Kasumi-1 (cell line): ENCODE data around the gene FNDC11.
"Not testable (repeated sequence)": the region's sequence is repeated elsewhere in the genome, so short reads cannot be mapped to it uniquely, and the experiment has no call there.

ENCODE experiments used
- DNase-seq, 2 experiments: peaks; one replicate each; lab custom pipeline; 2025; lab: John Stamatoyannopoulos, UW

FNDC11 gene

DNA sequence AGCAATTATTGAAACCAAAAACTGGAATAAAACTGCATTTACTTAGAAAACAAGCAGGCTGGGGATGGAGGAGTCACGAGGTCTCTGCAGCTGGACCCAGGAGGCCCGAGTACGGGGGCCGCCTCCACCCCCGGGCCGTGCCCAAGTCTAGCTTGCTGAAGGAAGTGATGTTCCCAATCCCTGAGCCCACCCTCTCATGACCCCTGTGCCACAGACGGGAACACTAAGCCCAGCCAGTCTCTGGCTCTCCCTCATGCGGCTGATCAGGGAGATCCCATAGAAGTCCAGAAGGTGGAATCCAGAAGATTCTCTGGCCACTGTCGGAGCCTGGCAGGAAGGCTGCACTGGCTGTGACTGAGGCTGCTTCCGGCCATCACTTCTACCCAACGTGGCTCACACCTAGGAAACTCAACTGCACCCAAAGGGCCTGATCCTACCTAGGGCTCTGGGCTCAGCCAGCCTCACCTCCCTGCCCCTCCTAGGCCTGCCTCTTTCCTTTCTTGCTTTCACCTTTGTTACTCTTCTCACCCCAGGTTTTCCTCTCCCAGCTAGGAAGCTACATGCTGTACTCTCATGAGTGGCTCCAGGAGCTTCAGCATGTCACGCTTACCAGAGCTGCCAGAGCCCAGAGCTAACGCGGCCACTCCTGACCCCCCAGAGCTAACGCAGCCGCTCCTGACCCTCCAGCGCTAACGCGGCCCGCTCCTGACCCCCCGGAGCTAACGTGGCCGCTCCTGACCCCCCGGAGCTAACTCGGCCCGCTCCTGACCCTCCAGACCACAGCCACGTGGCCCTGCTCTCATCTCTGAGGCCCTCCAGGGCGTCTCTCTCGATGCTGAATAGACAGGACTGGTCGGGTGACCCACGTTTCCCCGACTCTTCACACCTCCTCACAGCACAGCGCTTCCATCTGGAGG is 44.8 kb downstream of the FNDC11 start:
- no peak for DNase-seq

DNA sequence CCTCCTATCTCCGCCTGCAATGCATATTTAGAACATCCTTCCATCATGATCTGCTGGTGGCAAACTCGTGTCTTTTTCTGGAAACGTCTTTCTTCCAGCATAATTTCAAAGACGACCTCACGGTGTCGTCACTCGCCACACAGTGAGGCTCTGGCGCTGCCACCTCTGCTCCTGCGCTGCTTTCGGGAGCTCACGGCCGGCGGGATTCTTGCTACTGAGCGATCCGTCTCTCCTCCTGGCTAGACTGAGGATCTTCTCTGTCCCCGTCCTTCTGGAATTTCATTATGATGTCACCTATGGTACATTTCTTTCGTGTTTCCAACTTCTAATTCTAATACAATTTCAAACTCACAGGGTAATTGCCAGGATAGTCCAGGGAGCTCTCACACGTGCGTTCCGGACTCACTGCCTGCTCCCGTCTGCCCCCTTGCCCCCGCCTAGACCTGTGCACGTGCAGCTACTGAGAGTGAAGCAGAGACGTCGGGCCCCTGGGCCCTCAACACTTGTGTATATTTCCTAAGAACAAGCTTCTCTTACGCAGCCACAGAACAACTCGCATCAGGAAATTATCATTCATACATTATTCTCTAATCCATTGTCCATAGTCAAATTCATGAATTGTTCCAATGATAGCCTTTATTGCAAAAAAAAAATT is 45.6 kb downstream of the FNDC11 start:
- DNase-seq, result no peak

DNA sequence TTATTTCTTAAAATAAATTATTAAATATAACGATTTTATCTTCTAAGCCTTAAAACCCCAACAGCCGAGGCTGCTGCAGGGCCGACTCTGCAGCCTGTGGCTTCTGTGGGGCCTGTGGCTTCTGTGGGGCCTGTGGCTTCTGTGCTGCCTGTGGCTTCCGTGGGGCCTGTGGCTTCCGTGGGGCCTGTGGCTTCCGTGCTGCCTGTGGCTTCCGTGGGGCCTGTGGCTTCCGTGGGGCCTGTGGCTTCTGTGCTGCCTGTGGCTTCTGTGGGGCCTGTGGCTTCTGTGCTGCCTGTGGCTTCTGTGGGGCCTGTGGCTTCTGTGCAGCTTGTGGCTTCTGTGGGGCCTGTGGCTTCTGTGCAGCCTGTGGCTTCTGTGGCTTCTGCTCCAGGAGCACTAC is 47.7 kb downstream of the FNDC11 start:
- not testable (repeated sequence) for DNase-seq

DNA sequence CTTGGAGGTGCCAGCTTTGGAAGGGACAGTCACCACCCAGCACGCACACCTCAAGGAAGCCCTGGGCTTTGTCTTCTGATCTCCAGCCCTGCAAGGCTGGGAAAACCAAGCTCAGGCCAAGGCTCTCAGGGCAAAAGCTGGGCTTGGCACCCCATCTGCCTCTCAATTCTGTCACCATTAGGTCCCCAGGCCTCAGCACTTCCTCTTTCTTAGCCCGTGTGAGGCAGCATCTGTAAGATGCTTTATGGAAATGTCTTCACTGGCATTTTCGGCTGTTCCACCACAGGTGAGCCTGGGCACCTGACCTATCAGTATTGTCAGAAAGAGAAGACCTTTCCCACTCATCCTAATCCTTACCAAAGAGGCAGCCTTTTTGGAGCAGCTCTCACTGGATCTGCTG is 48.4 kb downstream of the FNDC11 start:
- DNase-seq, result peak; percentile 32 to 63
